ENCODE measurements around the gene NPLOC4. TPM values are rescaled to one million over a fixed set of nuclear protein-coding genes. Genes with fewer than 3 reads are reported as not detected.

Gene NPLOC4
- total and polyA plus RNA-seq, 2 of the 8 experiments (the other 6 are each of a cell fraction or from before 2014, with no cell fraction given): 70.7 to 92.7 TPM

DNA sequence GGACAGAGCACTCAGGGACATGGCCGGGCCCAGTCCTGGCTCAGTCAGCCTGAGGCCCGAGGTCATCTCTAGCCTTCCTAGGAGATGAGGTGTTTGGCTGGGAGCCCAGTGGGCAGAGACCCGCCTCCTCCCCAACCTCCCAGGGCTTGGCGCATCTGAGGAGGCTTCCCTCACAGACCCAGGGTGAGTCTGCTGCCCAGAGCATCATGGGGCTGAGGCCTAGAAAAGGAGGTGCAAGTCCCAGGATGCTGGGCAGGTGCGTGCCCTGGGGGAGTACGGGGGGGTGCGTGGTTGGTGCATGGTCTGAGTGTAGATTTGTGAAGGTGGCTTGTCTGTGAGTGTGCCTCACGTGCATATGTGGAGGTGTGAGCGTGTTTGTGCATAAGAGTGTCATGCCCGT lies 14.8 kb upstream of the NPLOC4 start (continued):
- TF ChIP-seq, protein P1, sequence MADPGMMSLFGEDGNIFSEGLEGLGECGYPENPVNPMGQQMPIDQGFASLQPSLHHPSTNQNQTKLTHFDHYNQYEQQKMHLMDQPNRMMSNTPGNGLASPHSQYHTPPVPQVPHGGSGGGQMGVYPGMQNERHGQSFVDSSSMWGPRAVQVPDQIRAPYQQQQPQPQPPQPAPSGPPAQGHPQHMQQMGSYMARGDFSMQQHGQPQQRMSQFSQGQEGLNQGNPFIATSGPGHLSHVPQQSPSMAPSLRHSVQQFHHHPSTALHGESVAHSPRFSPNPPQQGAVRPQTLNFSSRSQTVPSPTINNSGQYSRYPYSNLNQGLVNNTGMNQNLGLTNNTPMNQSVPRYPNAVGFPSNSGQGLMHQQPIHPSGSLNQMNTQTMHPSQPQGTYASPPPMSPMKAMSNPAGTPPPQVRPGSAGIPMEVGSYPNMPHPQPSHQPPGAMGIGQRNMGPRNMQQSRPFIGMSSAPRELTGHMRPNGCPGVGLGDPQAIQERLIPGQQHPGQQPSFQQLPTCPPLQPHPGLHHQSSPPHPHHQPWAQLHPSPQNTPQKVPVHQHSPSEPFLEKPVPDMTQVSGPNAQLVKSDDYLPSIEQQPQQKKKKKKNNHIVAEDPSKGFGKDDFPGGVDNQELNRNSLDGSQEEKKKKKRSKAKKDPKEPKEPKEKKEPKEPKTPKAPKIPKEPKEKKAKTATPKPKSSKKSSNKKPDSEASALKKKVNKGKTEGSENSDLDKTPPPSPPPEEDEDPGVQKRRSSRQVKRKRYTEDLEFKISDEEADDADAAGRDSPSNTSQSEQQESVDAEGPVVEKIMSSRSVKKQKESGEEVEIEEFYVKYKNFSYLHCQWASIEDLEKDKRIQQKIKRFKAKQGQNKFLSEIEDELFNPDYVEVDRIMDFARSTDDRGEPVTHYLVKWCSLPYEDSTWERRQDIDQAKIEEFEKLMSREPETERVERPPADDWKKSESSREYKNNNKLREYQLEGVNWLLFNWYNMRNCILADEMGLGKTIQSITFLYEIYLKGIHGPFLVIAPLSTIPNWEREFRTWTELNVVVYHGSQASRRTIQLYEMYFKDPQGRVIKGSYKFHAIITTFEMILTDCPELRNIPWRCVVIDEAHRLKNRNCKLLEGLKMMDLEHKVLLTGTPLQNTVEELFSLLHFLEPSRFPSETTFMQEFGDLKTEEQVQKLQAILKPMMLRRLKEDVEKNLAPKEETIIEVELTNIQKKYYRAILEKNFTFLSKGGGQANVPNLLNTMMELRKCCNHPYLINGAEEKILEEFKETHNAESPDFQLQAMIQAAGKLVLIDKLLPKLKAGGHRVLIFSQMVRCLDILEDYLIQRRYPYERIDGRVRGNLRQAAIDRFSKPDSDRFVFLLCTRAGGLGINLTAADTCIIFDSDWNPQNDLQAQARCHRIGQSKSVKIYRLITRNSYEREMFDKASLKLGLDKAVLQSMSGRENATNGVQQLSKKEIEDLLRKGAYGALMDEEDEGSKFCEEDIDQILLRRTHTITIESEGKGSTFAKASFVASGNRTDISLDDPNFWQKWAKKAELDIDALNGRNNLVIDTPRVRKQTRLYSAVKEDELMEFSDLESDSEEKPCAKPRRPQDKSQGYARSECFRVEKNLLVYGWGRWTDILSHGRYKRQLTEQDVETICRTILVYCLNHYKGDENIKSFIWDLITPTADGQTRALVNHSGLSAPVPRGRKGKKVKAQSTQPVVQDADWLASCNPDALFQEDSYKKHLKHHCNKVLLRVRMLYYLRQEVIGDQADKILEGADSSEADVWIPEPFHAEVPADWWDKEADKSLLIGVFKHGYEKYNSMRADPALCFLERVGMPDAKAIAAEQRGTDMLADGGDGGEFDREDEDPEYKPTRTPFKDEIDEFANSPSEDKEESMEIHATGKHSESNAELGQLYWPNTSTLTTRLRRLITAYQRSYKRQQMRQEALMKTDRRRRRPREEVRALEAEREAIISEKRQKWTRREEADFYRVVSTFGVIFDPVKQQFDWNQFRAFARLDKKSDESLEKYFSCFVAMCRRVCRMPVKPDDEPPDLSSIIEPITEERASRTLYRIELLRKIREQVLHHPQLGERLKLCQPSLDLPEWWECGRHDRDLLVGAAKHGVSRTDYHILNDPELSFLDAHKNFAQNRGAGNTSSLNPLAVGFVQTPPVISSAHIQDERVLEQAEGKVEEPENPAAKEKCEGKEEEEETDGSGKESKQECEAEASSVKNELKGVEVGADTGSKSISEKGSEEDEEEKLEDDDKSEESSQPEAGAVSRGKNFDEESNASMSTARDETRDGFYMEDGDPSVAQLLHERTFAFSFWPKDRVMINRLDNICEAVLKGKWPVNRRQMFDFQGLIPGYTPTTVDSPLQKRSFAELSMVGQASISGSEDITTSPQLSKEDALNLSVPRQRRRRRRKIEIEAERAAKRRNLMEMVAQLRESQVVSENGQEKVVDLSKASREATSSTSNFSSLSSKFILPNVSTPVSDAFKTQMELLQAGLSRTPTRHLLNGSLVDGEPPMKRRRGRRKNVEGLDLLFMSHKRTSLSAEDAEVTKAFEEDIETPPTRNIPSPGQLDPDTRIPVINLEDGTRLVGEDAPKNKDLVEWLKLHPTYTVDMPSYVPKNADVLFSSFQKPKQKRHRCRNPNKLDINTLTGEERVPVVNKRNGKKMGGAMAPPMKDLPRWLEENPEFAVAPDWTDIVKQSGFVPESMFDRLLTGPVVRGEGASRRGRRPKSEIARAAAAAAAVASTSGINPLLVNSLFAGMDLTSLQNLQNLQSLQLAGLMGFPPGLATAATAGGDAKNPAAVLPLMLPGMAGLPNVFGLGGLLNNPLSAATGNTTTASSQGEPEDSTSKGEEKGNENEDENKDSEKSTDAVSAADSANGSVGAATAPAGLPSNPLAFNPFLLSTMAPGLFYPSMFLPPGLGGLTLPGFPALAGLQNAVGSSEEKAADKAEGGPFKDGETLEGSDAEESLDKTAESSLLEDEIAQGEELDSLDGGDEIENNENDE (IDR thresholded peaks at IDR 0.05; ENCODE audit: insufficient replicate concordance, low read length): no peak
- TF ChIP-seq TEAD4 (IDR thresholded peaks at IDR 0.05; ENCODE audit: low read depth, low read length) (no peak), SUZ12 (IDR thresholded peaks at IDR 0.05; ENCODE audit: low read length) (no peak), SIRT6 (IDR thresholded peaks at IDR 0.05; ENCODE audit: low read length) (no peak), FOSL1 (IDR thresholded peaks at IDR 0.05; ENCODE audit: insufficient read depth, low read depth, low read length) (no peak)

Data from H1 (cell line).